Panc1 (cell line): ENCODE results near the gene GPRIN2. TPM values are rescaled to one million over a fixed set of nuclear protein-coding genes. Genes with fewer than 3 reads are reported as not detected.

Experiments used
- ATAC-seq: fragments of 200-7000 bp; cut with Tn5 transposase; 2 replicates; pipeline ENCODE4 v1.9.1; 2020; ENCODE audit warnings: mild to moderate bottlenecking, moderate library complexity
- BruUV-seq: library from RNA; stranded (reverse); fragments of 400-500 nt; replicated peaks from 2 replicates; lab custom pipeline; 2021; lab: Mats Ljungman, UMichigan
- CTCF ChIA-PET: fragments of 300-600 bp; sonication (Branson Sonifier 250); formaldehyde crosslinking; loops from one replicate; lab custom pipeline; 2022; ENCODE audit warnings: antibody characterized with exemption; lab: Charles Lee
- POLR2A ChIA-PET: fragments of 300-600 bp; sonication (Branson Sonifier 250); formaldehyde crosslinking; loops from one replicate; lab custom pipeline; 2022; ENCODE audit warnings: antibody characterized with exemption; lab: Charles Lee
- DNase-seq: peaks from one replicate; pipeline ENCODE4 v3.0.0-alpha.2; 2010; ENCODE audit warnings: low read depth, low spot score
- H3K27ac ChIP-seq: 2 replicates; pipeline ENCODE4 v1.5.1; 2011; ENCODE audit warnings: mild to moderate bottlenecking, low read length, inconsistent platforms
- H3K27me3 ChIP-seq: fragments of 200-500 bp; sonication (Bioruptor generic); 2 replicates; pipeline ENCODE4 v1.6.0; 2014; ENCODE audit warnings: low read length, inconsistent platforms; ENCODE audit not compliant: control insufficient read depth, insufficient read depth
- H3K36me3 ChIP-seq: fragments of 200-500 bp; sonication (Bioruptor generic); 2 replicates; pipeline ENCODE4 v1.5.1; 2014; ENCODE audit warnings: inconsistent platforms, mild to moderate bottlenecking, low read length, moderate library complexity; ENCODE audit not compliant: control insufficient read depth, insufficient read depth
- H3K4me1 ChIP-seq: 2 replicates; pipeline ENCODE4 v1.5.1; 2011; ENCODE audit warnings: inconsistent platforms, mild to moderate bottlenecking, low read length, moderate library complexity; ENCODE audit not compliant: control insufficient read depth, insufficient read depth
- H3K4me3 ChIP-seq, 2 experiments: 2 replicates each; pipeline ENCODE4 v1.5.1; 2011 to 2012; ENCODE audit warnings: low read depth in 2 of 2, low read length in 2 of 2, mild to moderate bottlenecking in 2 of 2, inconsistent platforms in 1 of 2, moderate library complexity in 1 of 2
- H3K9me3 ChIP-seq: fragments of 200-500 bp; sonication (Bioruptor generic); 2 replicates; pipeline ENCODE4 v1.5.1; 2014; ENCODE audit warnings: low read depth, mild to moderate bottlenecking, inconsistent platforms, low read length, moderate library complexity; ENCODE audit not compliant: control insufficient read depth, insufficient read depth
- CTCF ChIP-seq: fragments of 450-650 bp; IDR thresholded peaks from 2 replicates; pipeline ENCODE4 v1.5.1; 2017; ENCODE audit warnings: mild to moderate bottlenecking
- POLR2AphosphoS5 ChIP-seq: IDR thresholded peaks from 2 replicates; pipeline ENCODE4 v1.6.1; 2012; ENCODE audit warnings: mild to moderate bottlenecking, low read depth, low read length, moderate library complexity
- REST ChIP-seq, 2 experiments: IDR thresholded peaks; 2 replicates each; pipeline ENCODE4 v1.6.1; 2011 to 2012; ENCODE audit warnings: low read depth in 2 of 2, control low read depth in 1 of 2, low read length in 1 of 2, mild to moderate bottlenecking in 1 of 2, moderate library complexity in 1 of 2; ENCODE audit not compliant: insufficient read depth in 1 of 2
- SIN3A ChIP-seq: IDR thresholded peaks from 2 replicates; pipeline ENCODE4 v1.6.1; 2012; ENCODE audit warnings: low read depth, mild to moderate bottlenecking, low read length, moderate library complexity, borderline replicate concordance; ENCODE audit not compliant: insufficient read depth
- TCF7L2 ChIP-seq: IDR thresholded peaks from 2 replicates; pipeline ENCODE4 v1.6.1; 2011; ENCODE audit warnings: mild to moderate bottlenecking, low read depth, low read length, inconsistent platforms
- in situ Hi-C: cut with HindIII; loops from 2 replicates; pipeline ENCODE4 v1.10.0; 2016; ENCODE audit warnings: low sequenced_read_pairs, low pct_unique_long_range_greater_than_20kb
- intact Hi-C: fragments of 100-400 bp; cut with micrococcal nuclease; formaldehyde crosslinking; loops from one replicate; pipeline ENCODE4 v1.10.0; 2022; ENCODE audit not compliant: unreplicated experiment
- total RNA-seq: library from RNA; stranded (reverse); gene quantifications from one replicate; pipeline ENCODE4 v1.2.1, GENCODE V29; 2021; ENCODE audit not compliant: unreplicated experiment

The GPRIN2 gene
- total RNA-seq, 1 experiment from 2014 or later = 12.9 TPM

- H3K36me3 ChIP-seq = no peaks in the 10 kb centered on the region
- POLR2A ChIA-PET = no interaction called here
- no TSS peak for BruUV-seq
- CTCF ChIA-PET = interaction anchor here (0.8 to 0.9 kb wide), 2 partner anchors 31 to 40 kb away, joined by 3 to 6 read pairs; no protein-coding TSS in a partner anchor
- ATAC-seq = no peak
- H3K4me3 ChIP-seq = no peak overlapping the region
- peak overlapping the region; percentile 58 for H3K27ac ChIP-seq
- TF ChIP-seq POLR2AphosphoS5 = no peak
- TF ChIP-seq TCF7L2 = no peak
- no peak for TF ChIP-seq SIN3A
- no peak for TF ChIP-seq REST (IDR thresholded peaks at IDR 0.05; ENCODE audit: insufficient read depth in 1 of 2, low read depth in 2 of 2, low read length in 1 of 2)
- no peak for TF ChIP-seq CTCF
- no peaks in the 10 kb centered on the region for H3K27me3 ChIP-seq
- H3K9me3 ChIP-seq = no peaks in the 10 kb centered on the region
- in situ Hi-C loops (no loop called here), intact Hi-C loops (no loop called here)
- H3K4me1 ChIP-seq = peaks cover 34% of the 10 kb centered on the region
- DNase-seq = no peak
These were observed 38.3 kb downstream of the GPRIN2 start for GRCh38 chr10:46518028-46518725.

GRCh38 chr10:46517541-46517940, 38.9 kb downstream of the GPRIN2 start:
- H3K4me1 ChIP-seq = peaks cover 28% of the 10 kb centered on the region
- no peaks in the 10 kb centered on the region for H3K36me3 ChIP-seq
- peak overlapping the region; percentile 58 for H3K27ac ChIP-seq
- H3K9me3 ChIP-seq = no peaks in the 10 kb centered on the region
- POLR2A ChIA-PET = no interaction called here
- TF ChIP-seq TCF7L2 = no peak
- TF ChIP-seq POLR2AphosphoS5 = no peak
- no peak for TF ChIP-seq SIN3A
- TF ChIP-seq REST (IDR thresholded peaks at IDR 0.05; ENCODE audit: insufficient read depth in 1 of 2, low read depth in 2 of 2, low read length in 1 of 2) = no peak
- no peak for TF ChIP-seq CTCF
- DNase-seq (no peak), ATAC-seq (no peak)
- CTCF ChIA-PET = interaction anchor here (0.8 kb wide), 1 partner anchor 40 kb away, joined by 6 read pairs; no protein-coding TSS in a partner anchor
- in situ Hi-C loops (no loop called here), intact Hi-C loops (no loop called here)
- H3K4me3 ChIP-seq = no peak overlapping the region
- no peaks in the 10 kb centered on the region for H3K27me3 ChIP-seq
- no TSS peak for BruUV-seq
